ENCODE results near the gene DPH7. TPM values are rescaled to one million over a fixed set of nuclear protein-coding genes. Genes with fewer than 3 reads are reported as not detected.

The DPH7 gene
- total RNA-seq, 4 donors from 2014 or later: 40.8 to 61.5 (median 42.4) TPM

DNA sequence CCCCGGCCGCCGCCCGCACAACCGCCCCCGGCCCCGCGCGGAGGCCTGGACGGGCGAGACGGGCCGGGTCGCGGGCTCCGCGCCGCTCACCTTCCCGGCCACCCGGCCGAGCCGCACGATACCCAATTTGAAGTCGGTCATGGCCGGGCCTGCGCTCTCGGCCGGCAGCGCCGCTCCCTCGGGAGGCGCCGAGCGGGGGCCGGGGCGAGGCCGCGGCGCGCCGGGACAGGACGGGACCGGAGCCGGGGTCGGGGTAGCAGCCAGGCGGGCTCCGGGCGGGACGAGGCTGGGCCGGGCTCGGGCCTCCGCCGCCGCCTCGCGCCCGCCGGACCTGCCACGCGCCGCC is 11.4 kb upstream of the DPH7 start:
- peaks cover 0 to 35% (median 5%) of the 10 kb centered on the region in 3 donors for H3K36me3 ChIP-seq
- WGBS, 2 donors: no CpG with 5 or more reads among the region's 61 CpGs
- no peaks in the 10 kb centered on the region for H3K9me3 ChIP-seq
- no peak for TF ChIP-seq POLR2A (IDR thresholded peaks at IDR 0.05)
- TF ChIP-seq EP300 (IDR thresholded peaks at IDR 0.05): no peak
- TF ChIP-seq, protein P1, sequence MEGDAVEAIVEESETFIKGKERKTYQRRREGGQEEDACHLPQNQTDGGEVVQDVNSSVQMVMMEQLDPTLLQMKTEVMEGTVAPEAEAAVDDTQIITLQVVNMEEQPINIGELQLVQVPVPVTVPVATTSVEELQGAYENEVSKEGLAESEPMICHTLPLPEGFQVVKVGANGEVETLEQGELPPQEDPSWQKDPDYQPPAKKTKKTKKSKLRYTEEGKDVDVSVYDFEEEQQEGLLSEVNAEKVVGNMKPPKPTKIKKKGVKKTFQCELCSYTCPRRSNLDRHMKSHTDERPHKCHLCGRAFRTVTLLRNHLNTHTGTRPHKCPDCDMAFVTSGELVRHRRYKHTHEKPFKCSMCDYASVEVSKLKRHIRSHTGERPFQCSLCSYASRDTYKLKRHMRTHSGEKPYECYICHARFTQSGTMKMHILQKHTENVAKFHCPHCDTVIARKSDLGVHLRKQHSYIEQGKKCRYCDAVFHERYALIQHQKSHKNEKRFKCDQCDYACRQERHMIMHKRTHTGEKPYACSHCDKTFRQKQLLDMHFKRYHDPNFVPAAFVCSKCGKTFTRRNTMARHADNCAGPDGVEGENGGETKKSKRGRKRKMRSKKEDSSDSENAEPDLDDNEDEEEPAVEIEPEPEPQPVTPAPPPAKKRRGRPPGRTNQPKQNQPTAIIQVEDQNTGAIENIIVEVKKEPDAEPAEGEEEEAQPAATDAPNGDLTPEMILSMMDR (IDR thresholded peaks at IDR 0.05): no peak
- H3K27me3 ChIP-seq: no peaks in the 10 kb centered on the region
- peaks cover 0 to 23% (median 14%) of the 10 kb centered on the region in 4 donors for H3K4me1 ChIP-seq
- no peak for DNase-seq (ENCODE audit: low spot score in 2 of 2)
- peak overlapping the region in 3 of 4 donors; percentile 55 to 93 (median 60) for H3K4me3 ChIP-seq
- H3K27ac ChIP-seq: peak overlapping the region in 1 of 4 donors; percentile 76

DNA sequence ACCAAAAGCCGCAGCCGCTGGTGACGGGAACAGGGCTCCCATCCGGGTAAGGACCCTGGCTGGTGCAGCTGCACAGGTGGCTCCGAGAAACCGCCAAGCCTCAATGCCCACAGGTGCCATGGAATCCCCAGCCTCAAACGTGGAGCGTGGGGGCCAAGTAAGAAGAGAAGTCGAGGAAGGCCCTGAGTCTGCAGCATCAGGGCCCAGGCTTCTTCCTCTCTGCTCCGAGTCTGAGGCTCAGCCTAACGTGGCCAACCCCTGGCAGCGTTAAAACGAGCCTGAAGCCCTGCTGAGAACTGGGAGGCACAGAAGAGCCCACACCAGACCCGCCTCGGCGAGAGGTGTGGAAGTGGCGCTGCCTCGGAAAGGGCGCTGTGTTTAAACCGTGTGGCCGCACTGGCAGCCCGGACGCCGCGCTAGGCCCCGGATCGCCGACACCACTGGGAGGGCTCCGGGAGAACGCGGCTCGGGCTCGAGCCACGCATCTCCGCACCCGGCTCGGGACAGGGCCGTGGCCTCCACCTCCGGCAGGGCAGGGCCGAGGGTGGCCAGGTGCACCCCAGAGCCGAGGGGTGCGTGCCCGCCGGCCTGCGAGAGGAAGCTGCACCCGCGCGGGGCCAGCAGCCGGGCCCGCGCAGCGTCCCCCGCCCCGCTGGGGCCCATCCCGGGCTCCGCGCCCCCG is 10.9 kb upstream of the DPH7 start:
- Histone ChIP-seq H3K4me3 (peak overlapping the region; percentile 55 to 93 (median 68)), H3K27me3 (no peaks in the 10 kb centered on the region), H3K27ac (peak overlapping the region in 1 of 4 donors; percentile 76), H3K9me3 (no peaks in the 10 kb centered on the region), H3K36me3 (peaks cover 0 to 40% (median 5%) of the 10 kb centered on the region in 3 donors), H3K4me1 (peaks cover 0 to 23% (median 14%) of the 10 kb centered on the region in 4 donors)
- DNase-seq (ENCODE audit: low spot score in 2 of 2): no peak
- 20 to 26% methylated on average over 16 to 23 of the region's 58 CpGs for WGBS, 2 donors
- TF ChIP-seq POLR2A (IDR thresholded peaks at IDR 0.05): no peak
- TF ChIP-seq EP300 (IDR thresholded peaks at IDR 0.05): no peak

DNA sequence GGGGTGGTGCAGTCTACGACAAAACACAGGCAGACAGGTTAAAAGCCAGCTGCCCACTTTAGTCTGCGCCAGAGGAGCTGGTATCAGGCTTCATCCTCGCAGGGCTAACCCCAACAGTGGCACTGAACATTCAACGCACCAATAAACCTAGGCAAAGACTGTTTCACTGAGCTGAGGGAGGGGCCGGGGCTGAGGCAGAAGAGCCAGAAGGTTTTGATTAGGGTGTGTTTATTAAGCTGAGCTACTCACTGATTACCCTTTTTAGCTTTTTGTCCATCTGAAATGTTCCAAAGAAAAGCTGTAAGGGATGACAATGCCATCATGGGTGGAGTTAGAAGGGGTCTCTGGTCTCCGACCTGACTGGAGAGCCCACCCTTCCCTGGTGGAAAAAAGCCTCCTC is 10.2 kb upstream of the DPH7 start:
- no peak overlapping the region for H3K27ac ChIP-seq
- no peaks in the 10 kb centered on the region for H3K9me3 ChIP-seq
- peak overlapping the region in 2 of 4 donors; percentile 76 to 93 for H3K4me3 ChIP-seq
- TF ChIP-seq, protein P1 (IDR thresholded peaks at IDR 0.05): no peak
- TF ChIP-seq EP300 (IDR thresholded peaks at IDR 0.05): no peak
- TF ChIP-seq POLR2A (IDR thresholded peaks at IDR 0.05): no peak
- 84 to 87% methylated on average over 6 of the region's 6 CpGs for WGBS, 2 donors
- H3K4me1 ChIP-seq: peaks cover 0 to 23% (median 14%) of the 10 kb centered on the region in 4 donors
- peaks cover 0 to 47% (median 5%) of the 10 kb centered on the region in 3 donors for H3K36me3 ChIP-seq
- no peaks in the 10 kb centered on the region for H3K27me3 ChIP-seq
- DNase-seq (ENCODE audit: low spot score in 2 of 2): no peak

DNA sequence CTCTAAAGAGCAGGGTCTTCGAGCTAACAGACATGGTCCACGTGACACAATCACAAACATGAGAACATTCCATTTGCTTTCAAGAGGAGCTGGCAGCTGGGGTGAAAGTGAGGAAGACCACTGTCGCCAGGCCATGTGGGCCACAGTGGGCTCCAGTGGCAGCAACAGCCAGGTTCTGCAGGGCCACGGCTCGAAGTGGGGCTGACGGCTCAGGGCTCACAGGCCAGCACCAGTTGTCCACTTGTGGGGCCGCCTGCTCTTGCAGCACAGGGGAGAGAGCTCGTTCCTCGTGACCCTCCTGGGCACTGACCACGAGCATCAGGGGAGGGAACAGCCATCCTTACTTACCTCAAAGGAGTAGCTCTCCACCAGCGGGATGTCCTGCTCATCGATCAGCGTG is 9.6 kb upstream of the DPH7 start:
- TF ChIP-seq EP300 (IDR thresholded peaks at IDR 0.05) (no peak), POLR2A (IDR thresholded peaks at IDR 0.05) (no peak)
- TF ChIP-seq, protein P1 (IDR thresholded peaks at IDR 0.05): no peak
- Histone ChIP-seq H3K36me3 (peaks cover 0 to 52% (median 5%) of the 10 kb centered on the region in 3 donors), H3K27ac (no peak overlapping the region), H3K4me1 (peaks cover 0 to 23% (median 14%) of the 10 kb centered on the region in 4 donors), H3K9me3 (no peaks in the 10 kb centered on the region), H3K27me3 (no peaks in the 10 kb centered on the region), H3K4me3 (no peak overlapping the region)
- WGBS, 2 donors: 87% methylated on average over 7 to 13 of the region's 13 CpGs
- no peak for DNase-seq (ENCODE audit: low spot score in 2 of 2)

DNA sequence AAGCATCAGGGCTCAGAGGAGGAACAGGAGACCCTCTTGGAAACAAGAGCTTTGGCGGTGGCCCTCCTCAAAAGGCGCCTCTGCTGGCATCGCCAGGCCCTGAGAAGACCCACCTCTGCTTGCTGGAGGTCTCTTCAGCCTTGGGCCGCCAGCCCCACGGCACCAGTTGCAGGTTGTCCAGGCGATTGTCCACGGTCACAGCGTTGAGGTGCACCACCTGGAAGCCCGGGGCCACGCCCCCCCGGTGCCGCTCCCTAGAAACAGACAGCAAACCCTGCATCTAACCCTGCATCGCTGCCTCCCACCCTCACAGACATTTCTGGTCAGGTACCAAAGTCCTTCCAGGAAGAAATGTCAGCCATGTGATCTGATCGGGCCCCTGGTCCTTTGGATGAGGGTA is 8.1 kb upstream of the DPH7 start:
- Histone ChIP-seq H3K27me3 (no peaks in the 10 kb centered on the region), H3K9me3 (no peaks in the 10 kb centered on the region), H3K27ac (no peak overlapping the region), H3K36me3 (peaks cover 0 to 67% (median 5%) of the 10 kb centered on the region in 3 donors), H3K4me1 (peaks cover 0 to 23% (median 14%) of the 10 kb centered on the region in 4 donors), H3K4me3 (no peak overlapping the region)
- 96 to 97% methylated on average over 13 to 14 of the region's 14 CpGs for WGBS, 2 donors
- TF ChIP-seq, protein P1 (IDR thresholded peaks at IDR 0.05): no peak
- TF ChIP-seq EP300 (IDR thresholded peaks at IDR 0.05) (no peak), POLR2A (IDR thresholded peaks at IDR 0.05) (no peak)
- DNase-seq (ENCODE audit: low spot score in 2 of 2): no peak

Data from tibial nerve (tissue), 4 donors.